WTC11 (cell line): Measurements from ENCODE around the gene NUP98. TPM values are rescaled to one million over a fixed set of nuclear protein-coding genes. Genes with fewer than 3 reads are reported as not detected.

Source experiments
- ATAC-seq: fragments of 200-7000 bp; cut with Tn5 transposase; 2 replicates; pipeline ENCODE4 v1.10.0; 2021; ENCODE audit warnings: mild to moderate bottlenecking, moderate library complexity
- CTCF ChIA-PET: fragments of 300-600 bp; sonication (Branson Sonifier 250); formaldehyde crosslinking; loops from one replicate; lab custom pipeline; 2021; ENCODE audit warnings: antibody characterized with exemption; lab: Charles Lee
- POLR2A ChIA-PET: fragments of 350-600 bp; sonication (Branson Sonifier 250); formaldehyde crosslinking; loops from one replicate; lab custom pipeline; 2021; ENCODE audit warnings: antibody characterized with exemption; lab: Charles Lee
- DNase-seq: peaks from one replicate; pipeline ENCODE4 v3.0.0; 2021; ENCODE audit warnings: low spot score
- H3K27ac Mint-ChIP-seq: 2 replicates; pipeline ENCODE4 v1.8.0; 2021; ENCODE audit warnings: mixed read lengths
- H3K27me3 Mint-ChIP-seq: 2 replicates; pipeline ENCODE4 v1.8.0; 2021; ENCODE audit warnings: low read depth, mild to moderate bottlenecking, moderate library complexity, mixed read lengths
- H3K36me3 Mint-ChIP-seq: 2 replicates; pipeline ENCODE4 v1.8.0; 2021; ENCODE audit warnings: mixed read lengths
- H3K4me1 Mint-ChIP-seq: 2 replicates; pipeline ENCODE4 v1.8.0; 2022; ENCODE audit warnings: mixed read lengths
- H3K4me3 Mint-ChIP-seq: 2 replicates; pipeline ENCODE4 v1.8.0; 2021; ENCODE audit warnings: mild to moderate bottlenecking, moderate library complexity, mixed read lengths
- H3K9me3 Mint-ChIP-seq: 2 replicates; pipeline ENCODE4 v1.8.0; 2021; ENCODE audit warnings: mixed read lengths
- AR ChIP-seq: fragments of 250-450 bp; sonication (Bioruptor Pico); IDR thresholded peaks from 2 replicates; pipeline ENCODE4 v1.9.0; 2021; ENCODE audit warnings: mild to moderate bottlenecking
- ATF1 ChIP-seq: sonication (generic); formaldehyde crosslinking; IDR thresholded peaks from 2 replicates; pipeline ENCODE4 v1.8.1; 2023; ENCODE audit warnings: mild to moderate bottlenecking, moderate library complexity, missing genetic modification reagents
- ATF2 ChIP-seq: sonication (generic); formaldehyde crosslinking; IDR thresholded peaks from 2 replicates; pipeline ENCODE4 v1.8.1; 2022; ENCODE audit warnings: low read depth, missing genetic modification reagents, borderline replicate concordance
- ATF6 ChIP-seq: sonication (generic); formaldehyde crosslinking; IDR thresholded peaks from 2 replicates; pipeline ENCODE4 v1.8.1; 2023; ENCODE audit warnings: mild to moderate bottlenecking, missing genetic modification reagents
- CDX4 ChIP-seq: fragments of 250-450 bp; sonication (Bioruptor Pico); IDR thresholded peaks from 2 replicates; pipeline ENCODE4 v1.9.0; 2021; ENCODE audit warnings: moderate library complexity, mild to moderate bottlenecking, inconsistent platforms, borderline replicate concordance
- CREB1 ChIP-seq: sonication (generic); formaldehyde crosslinking; IDR thresholded peaks from 2 replicates; pipeline ENCODE4 v1.8.0; 2023; ENCODE audit warnings: mild to moderate bottlenecking, missing genetic modification reagents
- MYBL2 ChIP-seq: sonication (generic); formaldehyde crosslinking; IDR thresholded peaks from 2 replicates; pipeline ENCODE4 v1.8.1; 2023; ENCODE audit warnings: mild to moderate bottlenecking, moderate library complexity, missing genetic modification reagents
- NFE2L1 ChIP-seq: sonication (generic); formaldehyde crosslinking; IDR thresholded peaks from 2 replicates; pipeline ENCODE4 v1.8.1; 2023; ENCODE audit warnings: missing genetic modification reagents
- OVOL2 ChIP-seq: fragments of 250-450 bp; sonication (Bioruptor Pico); IDR thresholded peaks from 2 replicates; pipeline ENCODE4 v1.9.0; 2021; ENCODE audit warnings: mild to moderate bottlenecking, borderline replicate concordance
- USF2 ChIP-seq: sonication (generic); formaldehyde crosslinking; IDR thresholded peaks from 2 replicates; pipeline ENCODE4 v1.8.1; 2023; ENCODE audit warnings: mild to moderate bottlenecking, missing genetic modification reagents, moderate library complexity
- ZBTB21 ChIP-seq: sonication (generic); formaldehyde crosslinking; IDR thresholded peaks from 2 replicates; pipeline ENCODE4 v1.8.1; 2023; ENCODE audit warnings: mild to moderate bottlenecking, missing genetic modification reagents, borderline replicate concordance
- total RNA-seq: library from RNA; stranded (reverse); gene quantifications from 3 replicates; pipeline ENCODE4 v1.2.3, GENCODE V29; 2021
- TF ChIP-seq, protein P1 (sequence below): fragments of 250-450 bp; sonication (Bioruptor Pico); IDR thresholded peaks from 2 replicates; pipeline ENCODE4 v2.1.2; 2022; ENCODE audit warnings: mild to moderate bottlenecking, moderate library complexity
- TF ChIP-seq, protein P2 (sequence below): fragments of 250-450 bp; sonication (Bioruptor Pico); IDR thresholded peaks from 2 replicates; pipeline ENCODE4 v1.9.0; 2021; ENCODE audit warnings: mild to moderate bottlenecking, borderline replicate concordance
- TF ChIP-seq, protein P3 (sequence below): sonication (generic); formaldehyde crosslinking; IDR thresholded peaks from 2 replicates; pipeline ENCODE4 v1.8.0; 2022; ENCODE audit warnings: mild to moderate bottlenecking, missing genetic modification reagents
- TF ChIP-seq, protein P4 (sequence below): sonication (generic); formaldehyde crosslinking; IDR thresholded peaks from 2 replicates; pipeline ENCODE4 v1.8.0; 2022; ENCODE audit warnings: mild to moderate bottlenecking, missing genetic modification reagents
- TF ChIP-seq, protein P5 (sequence below): sonication (generic); formaldehyde crosslinking; IDR thresholded peaks from 2 replicates; pipeline ENCODE4 v1.8.1; 2022; ENCODE audit warnings: mild to moderate bottlenecking, moderate library complexity, missing genetic modification reagents

The NUP98 gene
- total RNA-seq, 1 experiment from 2014 or later, result 81.4 TPM

GRCh38 chr11:3665336-3666022, 131.9 kb downstream of the NUP98 start:
- ChIA-PET CTCF (no interaction called here), POLR2A (no interaction called here)
- Mint-ChIP-seq H3K36me3 (no peaks in the 10 kb centered on the region), H3K4me1 (no peaks in the 10 kb centered on the region), H3K4me3 (no peak overlapping the region), H3K27me3 (no peaks in the 10 kb centered on the region), H3K27ac (no peak overlapping the region), H3K9me3 (no peaks in the 10 kb centered on the region)
- DNase-seq, result no peak
- no peak for ATAC-seq
- no peak for TF ChIP-seq ZBTB21
- TF ChIP-seq, protein P1, sequence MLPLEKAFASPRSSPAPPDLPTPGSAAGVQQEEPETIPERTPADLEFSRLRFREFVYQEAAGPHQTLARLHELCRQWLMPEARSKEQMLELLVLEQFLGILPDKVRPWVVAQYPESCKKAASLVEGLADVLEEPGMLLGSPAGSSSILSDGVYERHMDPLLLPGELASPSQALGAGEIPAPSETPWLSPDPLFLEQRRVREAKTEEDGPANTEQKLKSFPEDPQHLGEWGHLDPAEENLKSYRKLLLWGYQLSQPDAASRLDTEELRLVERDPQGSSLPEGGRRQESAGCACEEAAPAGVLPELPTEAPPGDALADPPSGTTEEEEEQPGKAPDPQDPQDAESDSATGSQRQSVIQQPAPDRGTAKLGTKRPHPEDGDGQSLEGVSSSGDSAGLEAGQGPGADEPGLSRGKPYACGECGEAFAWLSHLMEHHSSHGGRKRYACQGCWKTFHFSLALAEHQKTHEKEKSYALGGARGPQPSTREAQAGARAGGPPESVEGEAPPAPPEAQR (CRISPR knock-in tag), result no peak
- TF ChIP-seq CDX4 (CRISPR knock-in tag), result no peak
- no peak for TF ChIP-seq USF2
- TF ChIP-seq, protein P2, sequence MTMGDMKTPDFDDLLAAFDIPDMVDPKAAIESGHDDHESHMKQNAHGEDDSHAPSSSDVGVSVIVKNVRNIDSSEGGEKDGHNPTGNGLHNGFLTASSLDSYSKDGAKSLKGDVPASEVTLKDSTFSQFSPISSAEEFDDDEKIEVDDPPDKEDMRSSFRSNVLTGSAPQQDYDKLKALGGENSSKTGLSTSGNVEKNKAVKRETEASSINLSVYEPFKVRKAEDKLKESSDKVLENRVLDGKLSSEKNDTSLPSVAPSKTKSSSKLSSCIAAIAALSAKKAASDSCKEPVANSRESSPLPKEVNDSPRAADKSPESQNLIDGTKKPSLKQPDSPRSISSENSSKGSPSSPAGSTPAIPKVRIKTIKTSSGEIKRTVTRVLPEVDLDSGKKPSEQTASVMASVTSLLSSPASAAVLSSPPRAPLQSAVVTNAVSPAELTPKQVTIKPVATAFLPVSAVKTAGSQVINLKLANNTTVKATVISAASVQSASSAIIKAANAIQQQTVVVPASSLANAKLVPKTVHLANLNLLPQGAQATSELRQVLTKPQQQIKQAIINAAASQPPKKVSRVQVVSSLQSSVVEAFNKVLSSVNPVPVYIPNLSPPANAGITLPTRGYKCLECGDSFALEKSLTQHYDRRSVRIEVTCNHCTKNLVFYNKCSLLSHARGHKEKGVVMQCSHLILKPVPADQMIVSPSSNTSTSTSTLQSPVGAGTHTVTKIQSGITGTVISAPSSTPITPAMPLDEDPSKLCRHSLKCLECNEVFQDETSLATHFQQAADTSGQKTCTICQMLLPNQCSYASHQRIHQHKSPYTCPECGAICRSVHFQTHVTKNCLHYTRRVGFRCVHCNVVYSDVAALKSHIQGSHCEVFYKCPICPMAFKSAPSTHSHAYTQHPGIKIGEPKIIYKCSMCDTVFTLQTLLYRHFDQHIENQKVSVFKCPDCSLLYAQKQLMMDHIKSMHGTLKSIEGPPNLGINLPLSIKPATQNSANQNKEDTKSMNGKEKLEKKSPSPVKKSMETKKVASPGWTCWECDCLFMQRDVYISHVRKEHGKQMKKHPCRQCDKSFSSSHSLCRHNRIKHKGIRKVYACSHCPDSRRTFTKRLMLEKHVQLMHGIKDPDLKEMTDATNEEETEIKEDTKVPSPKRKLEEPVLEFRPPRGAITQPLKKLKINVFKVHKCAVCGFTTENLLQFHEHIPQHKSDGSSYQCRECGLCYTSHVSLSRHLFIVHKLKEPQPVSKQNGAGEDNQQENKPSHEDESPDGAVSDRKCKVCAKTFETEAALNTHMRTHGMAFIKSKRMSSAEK (CRISPR knock-in tag), result no peak
- TF ChIP-seq, protein P3, sequence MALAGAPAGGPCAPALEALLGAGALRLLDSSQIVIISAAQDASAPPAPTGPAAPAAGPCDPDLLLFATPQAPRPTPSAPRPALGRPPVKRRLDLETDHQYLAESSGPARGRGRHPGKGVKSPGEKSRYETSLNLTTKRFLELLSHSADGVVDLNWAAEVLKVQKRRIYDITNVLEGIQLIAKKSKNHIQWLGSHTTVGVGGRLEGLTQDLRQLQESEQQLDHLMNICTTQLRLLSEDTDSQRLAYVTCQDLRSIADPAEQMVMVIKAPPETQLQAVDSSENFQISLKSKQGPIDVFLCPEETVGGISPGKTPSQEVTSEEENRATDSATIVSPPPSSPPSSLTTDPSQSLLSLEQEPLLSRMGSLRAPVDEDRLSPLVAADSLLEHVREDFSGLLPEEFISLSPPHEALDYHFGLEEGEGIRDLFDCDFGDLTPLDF, result no peak
- TF ChIP-seq, protein P4, sequence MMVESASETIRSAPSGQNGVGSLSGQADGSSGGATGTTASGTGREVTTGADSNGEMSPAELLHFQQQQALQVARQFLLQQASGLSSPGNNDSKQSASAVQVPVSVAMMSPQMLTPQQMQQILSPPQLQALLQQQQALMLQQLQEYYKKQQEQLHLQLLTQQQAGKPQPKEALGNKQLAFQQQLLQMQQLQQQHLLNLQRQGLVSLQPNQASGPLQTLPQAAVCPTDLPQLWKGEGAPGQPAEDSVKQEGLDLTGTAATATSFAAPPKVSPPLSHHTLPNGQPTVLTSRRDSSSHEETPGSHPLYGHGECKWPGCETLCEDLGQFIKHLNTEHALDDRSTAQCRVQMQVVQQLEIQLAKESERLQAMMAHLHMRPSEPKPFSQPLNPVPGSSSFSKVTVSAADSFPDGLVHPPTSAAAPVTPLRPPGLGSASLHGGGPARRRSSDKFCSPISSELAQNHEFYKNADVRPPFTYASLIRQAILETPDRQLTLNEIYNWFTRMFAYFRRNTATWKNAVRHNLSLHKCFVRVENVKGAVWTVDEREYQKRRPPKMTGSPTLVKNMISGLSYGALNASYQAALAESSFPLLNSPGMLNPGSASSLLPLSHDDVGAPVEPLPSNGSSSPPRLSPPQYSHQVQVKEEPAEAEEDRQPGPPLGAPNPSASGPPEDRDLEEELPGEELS, result no peak
- TF ChIP-seq ATF2 (CRISPR knock-in tag), result no peak
- TF ChIP-seq NFE2L1 (CRISPR knock-in tag), result no peak
- TF ChIP-seq, protein P5, sequence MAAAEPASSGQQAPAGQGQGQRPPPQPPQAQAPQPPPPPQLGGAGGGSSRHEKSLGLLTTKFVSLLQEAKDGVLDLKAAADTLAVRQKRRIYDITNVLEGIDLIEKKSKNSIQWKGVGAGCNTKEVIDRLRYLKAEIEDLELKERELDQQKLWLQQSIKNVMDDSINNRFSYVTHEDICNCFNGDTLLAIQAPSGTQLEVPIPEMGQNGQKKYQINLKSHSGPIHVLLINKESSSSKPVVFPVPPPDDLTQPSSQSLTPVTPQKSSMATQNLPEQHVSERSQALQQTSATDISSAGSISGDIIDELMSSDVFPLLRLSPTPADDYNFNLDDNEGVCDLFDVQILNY (CRISPR knock-in tag), result no peak
- no peak for TF ChIP-seq MYBL2 (CRISPR knock-in tag)
- no peak for TF ChIP-seq AR (CRISPR knock-in tag)
- TF ChIP-seq ATF1, result no peak
- no peak for TF ChIP-seq ATF6 (CRISPR knock-in tag)
- TF ChIP-seq OVOL2 (CRISPR knock-in tag), result no peak
- TF ChIP-seq CREB1, result no peak
